A673 (cell line): ENCODE measurements around the gene PECR.

Source experiments
- EZH2 ChIP-seq: fragments of 200-600 bp; sonication (generic); IDR thresholded peaks from 2 replicates; pipeline ENCODE4 v1.6.1; 2017; ENCODE audit warnings: borderline replicate concordance, low read depth, mild to moderate bottlenecking, mixed read lengths, antibody characterized with exemption, low read length; ENCODE audit not compliant: poor library complexity, severe bottlenecking
- TF ChIP-seq, protein P1 (sequence below): fragments of 300-800, 200-600 bp; sonication (generic); conservative IDR thresholded peaks from 2 replicates; pipeline ENCODE4 v1.5.1; 2017; ENCODE audit warnings: low read depth, mild to moderate bottlenecking, antibody characterized with exemption, low read length, moderate library complexity, mixed read lengths

DNA sequence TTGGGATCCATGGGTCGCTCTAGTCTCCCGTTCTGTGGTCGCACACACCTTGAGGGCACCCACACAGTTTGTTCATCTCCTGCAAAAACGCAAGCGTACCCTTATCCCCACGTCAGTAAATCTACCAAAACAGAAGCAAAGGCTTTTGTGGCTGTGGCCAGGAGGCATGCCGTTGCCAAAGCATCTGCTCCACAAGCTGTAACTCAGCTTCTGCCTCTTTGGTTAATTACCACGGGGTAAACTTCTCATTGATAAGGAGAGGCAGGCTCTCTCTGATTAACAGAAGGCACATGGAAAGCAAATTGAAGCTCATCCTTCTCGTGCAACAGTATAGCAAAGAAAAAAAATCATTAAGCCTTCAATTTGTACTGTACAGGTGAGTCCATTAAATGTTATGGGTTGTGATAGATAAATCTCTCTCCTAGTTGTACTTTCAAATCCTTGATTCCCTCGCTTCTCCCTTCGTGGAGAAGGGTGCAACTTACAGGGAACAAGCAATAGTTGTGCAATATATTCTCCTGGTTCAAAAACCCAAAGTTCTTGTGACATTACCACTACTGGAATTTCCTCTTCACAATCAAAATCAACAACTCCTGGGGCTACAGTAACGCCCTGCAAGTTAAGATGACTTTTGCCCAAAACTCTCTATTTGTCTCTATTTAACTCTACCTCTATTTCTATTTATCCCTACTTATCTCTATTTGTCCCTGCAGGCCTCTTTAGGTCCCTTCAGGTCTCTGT is 10.3 kb downstream of the PECR start:
- TF ChIP-seq, protein P1, sequence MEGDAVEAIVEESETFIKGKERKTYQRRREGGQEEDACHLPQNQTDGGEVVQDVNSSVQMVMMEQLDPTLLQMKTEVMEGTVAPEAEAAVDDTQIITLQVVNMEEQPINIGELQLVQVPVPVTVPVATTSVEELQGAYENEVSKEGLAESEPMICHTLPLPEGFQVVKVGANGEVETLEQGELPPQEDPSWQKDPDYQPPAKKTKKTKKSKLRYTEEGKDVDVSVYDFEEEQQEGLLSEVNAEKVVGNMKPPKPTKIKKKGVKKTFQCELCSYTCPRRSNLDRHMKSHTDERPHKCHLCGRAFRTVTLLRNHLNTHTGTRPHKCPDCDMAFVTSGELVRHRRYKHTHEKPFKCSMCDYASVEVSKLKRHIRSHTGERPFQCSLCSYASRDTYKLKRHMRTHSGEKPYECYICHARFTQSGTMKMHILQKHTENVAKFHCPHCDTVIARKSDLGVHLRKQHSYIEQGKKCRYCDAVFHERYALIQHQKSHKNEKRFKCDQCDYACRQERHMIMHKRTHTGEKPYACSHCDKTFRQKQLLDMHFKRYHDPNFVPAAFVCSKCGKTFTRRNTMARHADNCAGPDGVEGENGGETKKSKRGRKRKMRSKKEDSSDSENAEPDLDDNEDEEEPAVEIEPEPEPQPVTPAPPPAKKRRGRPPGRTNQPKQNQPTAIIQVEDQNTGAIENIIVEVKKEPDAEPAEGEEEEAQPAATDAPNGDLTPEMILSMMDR = no peak
- TF ChIP-seq EZH2 = no peak
